ENCODE results near the gene CD276. TPM values are rescaled to one million over a fixed set of nuclear protein-coding genes. Genes with fewer than 3 reads are reported as not detected.
A peak's percentile ranks its signal among the peaks of the same experiment; 100 is the strongest.

CD276 gene
- total RNA-seq, 3 donors from 2014 or later = 20.9 to 119 (median 73.7) TPM

DNA sequence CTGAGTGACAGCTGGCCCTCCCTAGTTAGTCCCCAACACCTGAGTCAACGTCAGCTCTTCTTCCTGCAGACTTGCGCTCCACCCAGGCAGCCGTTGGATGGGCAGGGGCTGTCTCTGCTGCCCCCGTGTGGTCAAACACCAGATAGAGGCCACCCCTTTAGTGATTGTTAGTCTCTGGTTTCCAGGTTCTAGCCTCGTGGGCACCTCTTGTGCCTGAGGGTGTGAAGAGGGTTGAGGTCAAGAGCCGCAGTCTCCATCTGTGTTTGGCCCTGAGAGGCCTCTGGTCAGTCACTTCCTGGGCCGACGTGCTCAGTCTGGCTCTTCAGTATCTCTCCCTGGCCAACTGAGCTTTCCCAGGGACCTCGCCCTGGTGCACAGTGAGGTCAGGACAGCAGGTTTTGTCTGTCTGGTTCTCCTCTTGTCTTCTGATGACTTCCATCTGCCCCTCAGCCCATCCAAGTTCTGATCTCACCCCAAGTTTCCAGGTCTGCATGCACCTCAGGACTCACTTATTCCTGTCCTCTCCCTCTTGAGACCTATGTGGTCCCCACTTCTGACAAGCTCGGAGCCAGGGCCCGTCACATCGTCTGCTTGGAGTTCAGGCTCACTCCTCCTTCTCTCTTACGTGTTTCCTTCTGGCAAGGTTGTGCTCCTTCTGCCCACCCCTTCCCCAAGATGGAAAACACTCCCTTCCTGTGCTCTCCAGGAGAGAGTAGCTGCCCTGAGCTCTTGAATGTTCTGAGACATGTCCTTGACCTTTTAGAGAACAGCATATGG lies 20.9 kb downstream of the CD276 start:
- intact Hi-C loops (cut with DNase I; ENCODE audit: low total_unique reads) = no loop called here
- TF ChIP-seq CTCF (IDR thresholded peaks at IDR 0.05) (peak; percentile 32 to 60 (median 53)), POLR2A (IDR thresholded peaks at IDR 0.05) (no peak)
- H3K9me3 ChIP-seq = no peaks in the 10 kb centered on the region
- no peaks in the 10 kb centered on the region for H3K27me3 ChIP-seq
- no peaks in the 10 kb centered on the region for H3K4me1 ChIP-seq
- no peak overlapping the region for H3K27ac ChIP-seq
- H3K4me3 ChIP-seq = no peak overlapping the region
- H3K36me3 ChIP-seq = no peaks in the 10 kb centered on the region
- DNase-seq (ENCODE audit: low spot score in 2 of 2) = no peak

GRCh38 chr15:73708691-73709090 lies 24.5 kb downstream of the CD276 start:
- TF ChIP-seq POLR2AphosphoS5 (IDR thresholded peaks at IDR 0.05) (no peak), POLR2A (IDR thresholded peaks at IDR 0.05) (no peak), CTCF (IDR thresholded peaks at IDR 0.05) (no peak)
- Histone ChIP-seq H3K27ac (no peak overlapping the region), H3K9me3 (no peaks in the 10 kb centered on the region), H3K36me3 (no peaks in the 10 kb centered on the region), H3K27me3 (no peaks in the 10 kb centered on the region), H3K4me3 (no peak overlapping the region), H3K4me1 (no peaks in the 10 kb centered on the region)
- intact Hi-C loops (cut with DNase I; ENCODE audit: low total_unique reads) = no loop called here
- no peak for DNase-seq (ENCODE audit: low spot score in 2 of 2)

DNA sequence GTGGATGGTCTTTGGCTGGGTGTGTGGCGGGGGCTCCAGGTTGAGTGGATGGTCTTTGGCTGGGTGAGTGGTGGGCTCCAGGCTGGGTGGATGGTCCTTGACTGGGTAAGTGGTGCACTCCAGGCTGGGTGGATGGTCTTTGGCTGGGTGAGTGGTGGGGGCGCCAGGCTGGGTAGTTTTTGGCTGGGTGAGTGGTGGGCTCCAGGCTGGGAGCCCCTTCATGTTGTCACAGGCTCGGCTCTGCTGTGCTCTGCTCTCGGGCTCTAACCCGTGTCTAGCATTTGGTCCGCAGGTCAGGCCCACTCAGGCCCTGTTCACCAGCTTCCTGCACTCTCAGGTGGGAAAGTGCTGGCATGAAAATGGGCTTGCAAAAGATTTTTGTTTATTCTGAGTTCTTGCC lies 25.1 kb downstream of the CD276 start:
- no peaks in the 10 kb centered on the region for H3K9me3 ChIP-seq
- intact Hi-C loops (cut with DNase I; ENCODE audit: low total_unique reads) = no loop called here
- DNase-seq (ENCODE audit: low spot score in 2 of 2) = no peak
- H3K36me3 ChIP-seq = no peaks in the 10 kb centered on the region
- H3K4me1 ChIP-seq = no peaks in the 10 kb centered on the region
- H3K4me3 ChIP-seq = no peak overlapping the region
- TF ChIP-seq CTCF (IDR thresholded peaks at IDR 0.05) (no peak), POLR2AphosphoS5 (IDR thresholded peaks at IDR 0.05) (no peak), POLR2A (IDR thresholded peaks at IDR 0.05) (no peak)
- H3K27me3 ChIP-seq = no peaks in the 10 kb centered on the region
- H3K27ac ChIP-seq = no peak overlapping the region

DNA sequence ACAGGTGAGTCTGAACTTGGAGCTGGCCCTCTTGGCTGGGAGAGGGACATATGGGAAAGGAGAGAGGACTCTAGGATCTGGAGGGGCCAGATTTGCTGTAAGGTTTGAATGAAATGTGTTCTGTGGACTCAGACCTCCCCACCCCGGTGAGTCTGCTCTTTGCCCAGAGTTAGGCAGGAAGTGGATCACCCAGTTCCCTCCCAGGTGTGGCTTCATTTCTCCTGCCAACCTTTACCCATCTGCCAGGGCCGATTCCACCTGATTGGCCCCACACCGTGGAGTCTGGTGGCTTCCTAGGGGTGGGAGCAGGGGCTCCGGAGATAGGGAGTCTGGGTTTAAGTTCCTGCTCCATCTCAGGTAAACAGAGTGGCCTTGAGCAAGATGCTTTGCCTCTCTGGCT lies 25.5 kb downstream of the CD276 start:
- Histone ChIP-seq H3K9me3 (no peaks in the 10 kb centered on the region), H3K27me3 (no peaks in the 10 kb centered on the region), H3K27ac (no peak overlapping the region), H3K4me1 (no peaks in the 10 kb centered on the region), H3K36me3 (no peaks in the 10 kb centered on the region), H3K4me3 (no peak overlapping the region)
- intact Hi-C loops (cut with DNase I; ENCODE audit: low total_unique reads) = no loop called here
- DNase-seq (ENCODE audit: low spot score in 2 of 2) = no peak
- TF ChIP-seq POLR2AphosphoS5 (IDR thresholded peaks at IDR 0.05) = no peak
- TF ChIP-seq CTCF (IDR thresholded peaks at IDR 0.05) = no peak
- TF ChIP-seq POLR2A (IDR thresholded peaks at IDR 0.05) = no peak

DNA sequence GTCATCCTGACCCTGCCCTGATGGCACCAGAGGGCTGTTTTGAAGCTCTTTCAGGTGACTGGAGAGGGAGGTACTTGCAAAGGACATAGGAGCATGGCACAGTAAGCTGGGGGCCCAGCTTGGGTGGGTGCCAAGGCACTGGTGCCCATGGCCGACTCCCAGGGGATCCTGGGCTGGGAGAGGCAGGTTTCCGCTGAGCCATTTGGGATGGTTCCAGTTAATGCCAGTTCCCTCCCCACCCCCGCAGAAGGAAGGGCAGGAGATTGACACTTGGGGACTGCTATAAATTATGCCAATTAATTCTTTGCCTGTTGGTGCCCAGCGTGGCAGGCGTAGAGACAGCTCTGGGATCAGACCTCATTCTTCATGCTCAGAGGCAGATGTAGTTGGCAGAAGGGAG lies 26.1 kb downstream of the CD276 start:
- H3K36me3 ChIP-seq = no peaks in the 10 kb centered on the region
- intact Hi-C loops (cut with DNase I; ENCODE audit: low total_unique reads) = no loop called here

More for the DNA sequence above, 26.1 kb downstream of the CD276 start:
- H3K9me3 ChIP-seq = no peaks in the 10 kb centered on the region
- TF ChIP-seq CTCF (IDR thresholded peaks at IDR 0.05) (no peak), POLR2A (IDR thresholded peaks at IDR 0.05) (no peak), POLR2AphosphoS5 (IDR thresholded peaks at IDR 0.05) (no peak)
- DNase-seq (ENCODE audit: low spot score in 2 of 2) = no peak
- no peaks in the 10 kb centered on the region for H3K4me1 ChIP-seq
- H3K4me3 ChIP-seq = no peak overlapping the region
- no peak overlapping the region for H3K27ac ChIP-seq
- no peaks in the 10 kb centered on the region for H3K27me3 ChIP-seq
